H1 (cell line): ENCODE measurements around the gene MAOA. TPM values are rescaled to one million over a fixed set of nuclear protein-coding genes. Genes with fewer than 3 reads are reported as not detected.

Experiments used
- CBX5 ChIP-seq: fragments of 300-800, 300-1000 bp; sonication (generic); IDR thresholded peaks from 2 replicates; pipeline ENCODE4 v1.7.1; 2016; ENCODE audit warnings: antibody characterized with exemption, low read length, low read depth
- E2F6 ChIP-seq: IDR thresholded peaks from 2 replicates; pipeline ENCODE4 v1.6.1; 2012; ENCODE audit warnings: inconsistent platforms
- EGR1 ChIP-seq: IDR thresholded peaks from 2 replicates; pipeline ENCODE4 v1.6.1; 2011; ENCODE audit warnings: low read depth, low read length, borderline replicate concordance
- KDM4A ChIP-seq: IDR thresholded peaks from one replicate; pipeline ENCODE4 v1.7.1; 2012; ENCODE audit warnings: low read depth, mild to moderate bottlenecking, moderate library complexity, low read length, inconsistent platforms; ENCODE audit not compliant: severe bottlenecking
- PHF8 ChIP-seq: fragments of 200-600 bp; sonication (generic); conservative IDR thresholded peaks from 2 replicates; pipeline ENCODE4 v1.7.1; 2012; ENCODE audit warnings: low read depth, mild to moderate bottlenecking, inconsistent platforms, low read length, moderate library complexity
- RAD21 ChIP-seq, 2 experiments: IDR thresholded peaks in 1 of 2; conservative IDR thresholded peaks in 1 of 2; 2 replicates each; pipeline ENCODE4 v1.6.1; 2011; ENCODE audit warnings: low read depth in 2 of 2, low read length in 2 of 2, improper control_type of control experiment in 1 of 2, inconsistent platforms in 1 of 2, mild to moderate bottlenecking in 1 of 2, moderate library complexity in 1 of 2
- SAP30 ChIP-seq: fragments of 300-600 bp; sonication (generic); IDR thresholded peaks from 2 replicates; pipeline ENCODE4 v1.7.1; 2012; ENCODE audit warnings: low read length, moderate library complexity, mild to moderate bottlenecking, inconsistent platforms; ENCODE audit not compliant: insufficient read depth, insufficient replicate concordance
- SP4 ChIP-seq: IDR thresholded peaks from 2 replicates; pipeline ENCODE4 v1.6.1; 2012; ENCODE audit warnings: low read length, inconsistent platforms
- SRF ChIP-seq: IDR thresholded peaks from 2 replicates; pipeline ENCODE4 v1.6.1; 2011; ENCODE audit warnings: mild to moderate bottlenecking, low read depth, low read length, moderate library complexity
- YY1 ChIP-seq: IDR thresholded peaks from 2 replicates; pipeline ENCODE4 v1.6.1; 2011; ENCODE audit warnings: low read depth, mild to moderate bottlenecking, low read length
- polyA plus RNA-seq, 7 experiments: library from polyadenylated mRNA; depleted of rRNA in 3 of 7; stranded (reverse) in 5 of 7; unstranded in 2 of 7; fragments of >200 nt in 5 of 7; fragments of 200-250 nt in 2 of 7; gene quantifications; 1 replicate in 5 of 7; 2 replicates in 1 of 7; 4 replicates in 1 of 7; pipeline versions ENCODE4 v1.2.1 to v1.2.3, GENCODE V29; 2011 to 2013; ENCODE audit warnings: missing spikeins in 2 of 7, mixed read lengths in 2 of 7
- total RNA-seq: library from RNA; stranded (reverse); fragmentation: NEBNext Ultra II Directional; extraction: Animal tissue kit (Norgen Biotek cat#: 25700); gene quantifications from 2 replicates; pipeline ENCODE4 v1.2.1, GENCODE V29; 2021
- TF ChIP-seq, protein P1 (sequence below): fragments of 300-600 bp; sonication (generic); IDR thresholded peaks from 2 replicates; pipeline ENCODE4 v1.7.1; 2012; ENCODE audit warnings: low read length, moderate library complexity, mild to moderate bottlenecking, inconsistent platforms; ENCODE audit not compliant: insufficient replicate concordance

Gene MAOA
- total and polyA plus RNA-seq, 2 of the 8 experiments (the other 6 are each of a cell fraction or from before 2014, with no cell fraction given), result 2.6 to 8.2 TPM

DNA sequence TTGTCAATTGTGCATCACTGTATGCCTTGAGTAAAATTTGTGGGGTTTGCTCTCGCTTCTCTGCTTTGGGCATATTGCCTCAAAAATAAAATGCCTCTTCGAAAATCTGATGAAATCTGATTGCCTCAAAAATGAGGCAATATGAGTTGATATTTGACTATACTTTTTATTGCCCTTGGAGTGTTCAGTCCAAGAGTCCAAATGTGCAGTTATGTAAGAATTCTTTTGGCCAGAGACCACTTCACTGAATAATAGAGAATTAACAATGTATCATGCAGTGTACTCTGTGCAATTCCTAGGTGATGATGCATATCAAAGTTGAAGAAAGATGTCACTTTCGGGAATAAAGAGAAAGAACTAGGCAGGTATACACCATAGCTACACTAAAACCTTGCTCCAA is 8.6 kb downstream of the MAOA start (continued):
- TF ChIP-seq, protein P1, sequence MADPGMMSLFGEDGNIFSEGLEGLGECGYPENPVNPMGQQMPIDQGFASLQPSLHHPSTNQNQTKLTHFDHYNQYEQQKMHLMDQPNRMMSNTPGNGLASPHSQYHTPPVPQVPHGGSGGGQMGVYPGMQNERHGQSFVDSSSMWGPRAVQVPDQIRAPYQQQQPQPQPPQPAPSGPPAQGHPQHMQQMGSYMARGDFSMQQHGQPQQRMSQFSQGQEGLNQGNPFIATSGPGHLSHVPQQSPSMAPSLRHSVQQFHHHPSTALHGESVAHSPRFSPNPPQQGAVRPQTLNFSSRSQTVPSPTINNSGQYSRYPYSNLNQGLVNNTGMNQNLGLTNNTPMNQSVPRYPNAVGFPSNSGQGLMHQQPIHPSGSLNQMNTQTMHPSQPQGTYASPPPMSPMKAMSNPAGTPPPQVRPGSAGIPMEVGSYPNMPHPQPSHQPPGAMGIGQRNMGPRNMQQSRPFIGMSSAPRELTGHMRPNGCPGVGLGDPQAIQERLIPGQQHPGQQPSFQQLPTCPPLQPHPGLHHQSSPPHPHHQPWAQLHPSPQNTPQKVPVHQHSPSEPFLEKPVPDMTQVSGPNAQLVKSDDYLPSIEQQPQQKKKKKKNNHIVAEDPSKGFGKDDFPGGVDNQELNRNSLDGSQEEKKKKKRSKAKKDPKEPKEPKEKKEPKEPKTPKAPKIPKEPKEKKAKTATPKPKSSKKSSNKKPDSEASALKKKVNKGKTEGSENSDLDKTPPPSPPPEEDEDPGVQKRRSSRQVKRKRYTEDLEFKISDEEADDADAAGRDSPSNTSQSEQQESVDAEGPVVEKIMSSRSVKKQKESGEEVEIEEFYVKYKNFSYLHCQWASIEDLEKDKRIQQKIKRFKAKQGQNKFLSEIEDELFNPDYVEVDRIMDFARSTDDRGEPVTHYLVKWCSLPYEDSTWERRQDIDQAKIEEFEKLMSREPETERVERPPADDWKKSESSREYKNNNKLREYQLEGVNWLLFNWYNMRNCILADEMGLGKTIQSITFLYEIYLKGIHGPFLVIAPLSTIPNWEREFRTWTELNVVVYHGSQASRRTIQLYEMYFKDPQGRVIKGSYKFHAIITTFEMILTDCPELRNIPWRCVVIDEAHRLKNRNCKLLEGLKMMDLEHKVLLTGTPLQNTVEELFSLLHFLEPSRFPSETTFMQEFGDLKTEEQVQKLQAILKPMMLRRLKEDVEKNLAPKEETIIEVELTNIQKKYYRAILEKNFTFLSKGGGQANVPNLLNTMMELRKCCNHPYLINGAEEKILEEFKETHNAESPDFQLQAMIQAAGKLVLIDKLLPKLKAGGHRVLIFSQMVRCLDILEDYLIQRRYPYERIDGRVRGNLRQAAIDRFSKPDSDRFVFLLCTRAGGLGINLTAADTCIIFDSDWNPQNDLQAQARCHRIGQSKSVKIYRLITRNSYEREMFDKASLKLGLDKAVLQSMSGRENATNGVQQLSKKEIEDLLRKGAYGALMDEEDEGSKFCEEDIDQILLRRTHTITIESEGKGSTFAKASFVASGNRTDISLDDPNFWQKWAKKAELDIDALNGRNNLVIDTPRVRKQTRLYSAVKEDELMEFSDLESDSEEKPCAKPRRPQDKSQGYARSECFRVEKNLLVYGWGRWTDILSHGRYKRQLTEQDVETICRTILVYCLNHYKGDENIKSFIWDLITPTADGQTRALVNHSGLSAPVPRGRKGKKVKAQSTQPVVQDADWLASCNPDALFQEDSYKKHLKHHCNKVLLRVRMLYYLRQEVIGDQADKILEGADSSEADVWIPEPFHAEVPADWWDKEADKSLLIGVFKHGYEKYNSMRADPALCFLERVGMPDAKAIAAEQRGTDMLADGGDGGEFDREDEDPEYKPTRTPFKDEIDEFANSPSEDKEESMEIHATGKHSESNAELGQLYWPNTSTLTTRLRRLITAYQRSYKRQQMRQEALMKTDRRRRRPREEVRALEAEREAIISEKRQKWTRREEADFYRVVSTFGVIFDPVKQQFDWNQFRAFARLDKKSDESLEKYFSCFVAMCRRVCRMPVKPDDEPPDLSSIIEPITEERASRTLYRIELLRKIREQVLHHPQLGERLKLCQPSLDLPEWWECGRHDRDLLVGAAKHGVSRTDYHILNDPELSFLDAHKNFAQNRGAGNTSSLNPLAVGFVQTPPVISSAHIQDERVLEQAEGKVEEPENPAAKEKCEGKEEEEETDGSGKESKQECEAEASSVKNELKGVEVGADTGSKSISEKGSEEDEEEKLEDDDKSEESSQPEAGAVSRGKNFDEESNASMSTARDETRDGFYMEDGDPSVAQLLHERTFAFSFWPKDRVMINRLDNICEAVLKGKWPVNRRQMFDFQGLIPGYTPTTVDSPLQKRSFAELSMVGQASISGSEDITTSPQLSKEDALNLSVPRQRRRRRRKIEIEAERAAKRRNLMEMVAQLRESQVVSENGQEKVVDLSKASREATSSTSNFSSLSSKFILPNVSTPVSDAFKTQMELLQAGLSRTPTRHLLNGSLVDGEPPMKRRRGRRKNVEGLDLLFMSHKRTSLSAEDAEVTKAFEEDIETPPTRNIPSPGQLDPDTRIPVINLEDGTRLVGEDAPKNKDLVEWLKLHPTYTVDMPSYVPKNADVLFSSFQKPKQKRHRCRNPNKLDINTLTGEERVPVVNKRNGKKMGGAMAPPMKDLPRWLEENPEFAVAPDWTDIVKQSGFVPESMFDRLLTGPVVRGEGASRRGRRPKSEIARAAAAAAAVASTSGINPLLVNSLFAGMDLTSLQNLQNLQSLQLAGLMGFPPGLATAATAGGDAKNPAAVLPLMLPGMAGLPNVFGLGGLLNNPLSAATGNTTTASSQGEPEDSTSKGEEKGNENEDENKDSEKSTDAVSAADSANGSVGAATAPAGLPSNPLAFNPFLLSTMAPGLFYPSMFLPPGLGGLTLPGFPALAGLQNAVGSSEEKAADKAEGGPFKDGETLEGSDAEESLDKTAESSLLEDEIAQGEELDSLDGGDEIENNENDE, result no peak
- TF ChIP-seq SP4, result no peak
- no peak for TF ChIP-seq E2F6
- no peak for TF ChIP-seq YY1
- TF ChIP-seq PHF8, result no peak
- TF ChIP-seq KDM4A, result no peak
- no peak for TF ChIP-seq CBX5
- TF ChIP-seq EGR1, result no peak
- TF ChIP-seq SAP30, result no peak
- TF ChIP-seq RAD21 (IDR thresholded peaks at IDR 0.05 in 1 of 2, conservative IDR thresholded peaks at IDR 0.05 in 1 of 2; ENCODE audit: low read depth in 2 of 2, low read length in 2 of 2), result no peak
- no peak for TF ChIP-seq SRF
